GM23338 (cell line): Measurements from ENCODE around the gene UQCRC1. TPM values are rescaled to one million over a fixed set of nuclear protein-coding genes. Genes with fewer than 3 reads are reported as not detected.

Experiments used
- ATAC-seq: fragments of 200-7000 bp; cut with Tn5 transposase; 3 replicates; pipeline ENCODE4 v1.9.1; 2020
- DNase-seq: peaks from one replicate; pipeline ENCODE4 v3.0.0-alpha.2; 2015; ENCODE audit warnings: low spot score
- H2AFZ ChIP-seq: fragments of 200-600 bp; sonication (generic); 2 replicates; pipeline ENCODE4 v1.8.0; 2016; ENCODE audit warnings: antibody characterized with exemption, mild to moderate bottlenecking, moderate library complexity
- H3F3A ChIP-seq: fragments of 200-600 bp; sonication (generic); replicated peaks from 2 replicates; pipeline ENCODE4 v1.8.0; 2017; ENCODE audit warnings: antibody characterized with exemption, mixed run types, low read depth
- H3K27ac ChIP-seq: fragments of 200-600 bp; sonication (generic); 2 replicates; pipeline ENCODE4 v1.6.1; 2016; ENCODE audit warnings: low read depth
- H3K27me3 ChIP-seq: fragments of 200-600 bp; sonication (generic); 2 replicates; pipeline ENCODE4 v1.8.0; 2016; ENCODE audit warnings: mild to moderate bottlenecking, mixed run types, moderate library complexity; ENCODE audit not compliant: insufficient read depth
- H3K36me3 ChIP-seq: fragments of 200-600 bp; sonication (generic); 2 replicates; pipeline ENCODE4 v1.8.0; 2016; ENCODE audit warnings: mild to moderate bottlenecking; ENCODE audit not compliant: insufficient read depth
- H3K4me1 ChIP-seq: fragments of 200-600 bp; sonication (generic); 2 replicates; pipeline ENCODE4 v1.8.0; 2016; ENCODE audit warnings: mild to moderate bottlenecking, moderate library complexity; ENCODE audit not compliant: insufficient read depth
- H3K4me2 ChIP-seq: fragments of 200-600 bp; sonication (generic); 2 replicates; pipeline ENCODE4 v1.7.1; 2017; ENCODE audit warnings: mixed run types
- H3K4me3 ChIP-seq: fragments of 200-600 bp; sonication (generic); 2 replicates; pipeline ENCODE4 v1.6.1; 2016; ENCODE audit warnings: mixed run types
- H3K79me2 ChIP-seq: fragments of 200-600 bp; sonication (generic); replicated peaks from 2 replicates; pipeline ENCODE4 v1.8.0; 2017; ENCODE audit warnings: mild to moderate bottlenecking; ENCODE audit not compliant: insufficient read depth
- H3K9me2 ChIP-seq: fragments of 200-600 bp; sonication (generic); 2 replicates; pipeline ENCODE4 v1.8.0; 2017; ENCODE audit not compliant: insufficient read depth
- H4K20me1 ChIP-seq: fragments of 200-600 bp; sonication (generic); replicated peaks from 2 replicates; pipeline ENCODE4 v1.8.0; 2017; ENCODE audit warnings: mild to moderate bottlenecking; ENCODE audit not compliant: insufficient read depth
- H3K27ac Mint-ChIP-seq: 2 replicates; pipeline ENCODE4 v1.8.0; 2020; ENCODE audit warnings: inconsistent platforms, mild to moderate bottlenecking, moderate library complexity, mixed read lengths
- H3K27me3 Mint-ChIP-seq: 3 replicates; pipeline ENCODE4 v1.8.0; 2022; ENCODE audit warnings: low read depth, mild to moderate bottlenecking, moderate library complexity, mixed read lengths, inconsistent platforms; ENCODE audit not compliant: insufficient read depth, poor library complexity
- H3K36me3 Mint-ChIP-seq: 3 replicates; pipeline ENCODE4 v1.8.0; 2021; ENCODE audit warnings: low read depth, mild to moderate bottlenecking, inconsistent platforms, moderate library complexity, mixed read lengths
- H3K4me1 Mint-ChIP-seq: 3 replicates; pipeline ENCODE4 v1.8.0; 2020; ENCODE audit warnings: mild to moderate bottlenecking, inconsistent platforms, mixed read lengths
- H3K4me3 Mint-ChIP-seq: 3 replicates; pipeline ENCODE4 v1.8.0; 2021; ENCODE audit warnings: moderate library complexity, mild to moderate bottlenecking, inconsistent platforms, mixed read lengths
- H3K9me3 Mint-ChIP-seq: 3 replicates; pipeline ENCODE4 v1.8.0; 2020; ENCODE audit warnings: moderate library complexity, mild to moderate bottlenecking, inconsistent platforms, mixed read lengths
- EZH2phosphoT487 ChIP-seq: fragments of 200-600 bp; sonication (generic); IDR thresholded peaks from one replicate; pipeline ENCODE4 v1.8.1; 2018; ENCODE audit warnings: antibody characterized with exemption; ENCODE audit not compliant: unreplicated experiment
- JUNB ChIP-seq: IDR thresholded peaks from one replicate; pipeline ENCODE4 v1.6.1; 2016; ENCODE audit warnings: antibody characterized with exemption; ENCODE audit not compliant: unreplicated experiment
- NANOG ChIP-seq: IDR thresholded peaks from 2 replicates; pipeline ENCODE4 v1.6.1; 2016; ENCODE audit warnings: antibody characterized with exemption, borderline replicate concordance
- STAT1 ChIP-seq: IDR thresholded peaks from one replicate; pipeline ENCODE4 v1.6.1; 2016; ENCODE audit warnings: antibody characterized with exemption; ENCODE audit not compliant: unreplicated experiment
- polyA plus RNA-seq: library from polyadenylated mRNA; unstranded; fragments of >200 nt; fragmentation: Nextera tagmentation; extraction: Ambion mirVana; gene quantifications from 2 replicates; pipeline ENCODE4 v1.2.1, GENCODE V29; 2016
- total RNA-seq: library from RNA; depleted of rRNA; stranded (reverse); fragments of >200 nt; shearing (Covaris generic); gene quantifications from 2 replicates; pipeline ENCODE4 v1.2.3, GENCODE V29; 2014
- TF ChIP-seq, protein P1 (sequence below): fragments of 250-450 bp; sonication (Bioruptor Pico); IDR thresholded peaks from 2 replicates; pipeline ENCODE4 v1.5.0; 2020; ENCODE audit warnings: mild to moderate bottlenecking, moderate library complexity
- TF ChIP-seq, protein P2 (sequence below): IDR thresholded peaks from one replicate; pipeline ENCODE4 v1.6.1; 2018; ENCODE audit warnings: antibody characterized with exemption; ENCODE audit not compliant: unreplicated experiment

The UQCRC1 gene
- total and polyA plus RNA-seq, 2 experiments from 2014 or later = 232 to 439 TPM

DNA sequence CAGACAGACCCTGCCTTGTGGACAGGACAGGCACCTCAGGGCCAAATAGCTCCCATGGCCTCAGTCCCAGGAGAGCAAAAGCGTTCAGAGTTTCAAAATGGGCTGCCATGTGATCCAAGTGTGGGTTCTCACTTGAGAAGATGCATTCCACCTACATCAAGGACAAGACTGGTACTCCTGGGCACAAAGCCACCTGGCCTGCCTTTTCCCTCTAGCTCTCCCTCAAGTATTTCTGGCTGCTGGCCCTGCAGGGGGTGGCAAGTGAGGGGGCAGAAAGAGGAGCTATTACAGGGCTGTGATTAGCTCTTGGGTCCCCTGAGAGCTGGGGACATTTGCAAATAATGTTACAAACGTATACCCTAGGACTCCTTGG is 7.8 kb downstream of the UQCRC1 start (continued):
- TF ChIP-seq, protein P1, sequence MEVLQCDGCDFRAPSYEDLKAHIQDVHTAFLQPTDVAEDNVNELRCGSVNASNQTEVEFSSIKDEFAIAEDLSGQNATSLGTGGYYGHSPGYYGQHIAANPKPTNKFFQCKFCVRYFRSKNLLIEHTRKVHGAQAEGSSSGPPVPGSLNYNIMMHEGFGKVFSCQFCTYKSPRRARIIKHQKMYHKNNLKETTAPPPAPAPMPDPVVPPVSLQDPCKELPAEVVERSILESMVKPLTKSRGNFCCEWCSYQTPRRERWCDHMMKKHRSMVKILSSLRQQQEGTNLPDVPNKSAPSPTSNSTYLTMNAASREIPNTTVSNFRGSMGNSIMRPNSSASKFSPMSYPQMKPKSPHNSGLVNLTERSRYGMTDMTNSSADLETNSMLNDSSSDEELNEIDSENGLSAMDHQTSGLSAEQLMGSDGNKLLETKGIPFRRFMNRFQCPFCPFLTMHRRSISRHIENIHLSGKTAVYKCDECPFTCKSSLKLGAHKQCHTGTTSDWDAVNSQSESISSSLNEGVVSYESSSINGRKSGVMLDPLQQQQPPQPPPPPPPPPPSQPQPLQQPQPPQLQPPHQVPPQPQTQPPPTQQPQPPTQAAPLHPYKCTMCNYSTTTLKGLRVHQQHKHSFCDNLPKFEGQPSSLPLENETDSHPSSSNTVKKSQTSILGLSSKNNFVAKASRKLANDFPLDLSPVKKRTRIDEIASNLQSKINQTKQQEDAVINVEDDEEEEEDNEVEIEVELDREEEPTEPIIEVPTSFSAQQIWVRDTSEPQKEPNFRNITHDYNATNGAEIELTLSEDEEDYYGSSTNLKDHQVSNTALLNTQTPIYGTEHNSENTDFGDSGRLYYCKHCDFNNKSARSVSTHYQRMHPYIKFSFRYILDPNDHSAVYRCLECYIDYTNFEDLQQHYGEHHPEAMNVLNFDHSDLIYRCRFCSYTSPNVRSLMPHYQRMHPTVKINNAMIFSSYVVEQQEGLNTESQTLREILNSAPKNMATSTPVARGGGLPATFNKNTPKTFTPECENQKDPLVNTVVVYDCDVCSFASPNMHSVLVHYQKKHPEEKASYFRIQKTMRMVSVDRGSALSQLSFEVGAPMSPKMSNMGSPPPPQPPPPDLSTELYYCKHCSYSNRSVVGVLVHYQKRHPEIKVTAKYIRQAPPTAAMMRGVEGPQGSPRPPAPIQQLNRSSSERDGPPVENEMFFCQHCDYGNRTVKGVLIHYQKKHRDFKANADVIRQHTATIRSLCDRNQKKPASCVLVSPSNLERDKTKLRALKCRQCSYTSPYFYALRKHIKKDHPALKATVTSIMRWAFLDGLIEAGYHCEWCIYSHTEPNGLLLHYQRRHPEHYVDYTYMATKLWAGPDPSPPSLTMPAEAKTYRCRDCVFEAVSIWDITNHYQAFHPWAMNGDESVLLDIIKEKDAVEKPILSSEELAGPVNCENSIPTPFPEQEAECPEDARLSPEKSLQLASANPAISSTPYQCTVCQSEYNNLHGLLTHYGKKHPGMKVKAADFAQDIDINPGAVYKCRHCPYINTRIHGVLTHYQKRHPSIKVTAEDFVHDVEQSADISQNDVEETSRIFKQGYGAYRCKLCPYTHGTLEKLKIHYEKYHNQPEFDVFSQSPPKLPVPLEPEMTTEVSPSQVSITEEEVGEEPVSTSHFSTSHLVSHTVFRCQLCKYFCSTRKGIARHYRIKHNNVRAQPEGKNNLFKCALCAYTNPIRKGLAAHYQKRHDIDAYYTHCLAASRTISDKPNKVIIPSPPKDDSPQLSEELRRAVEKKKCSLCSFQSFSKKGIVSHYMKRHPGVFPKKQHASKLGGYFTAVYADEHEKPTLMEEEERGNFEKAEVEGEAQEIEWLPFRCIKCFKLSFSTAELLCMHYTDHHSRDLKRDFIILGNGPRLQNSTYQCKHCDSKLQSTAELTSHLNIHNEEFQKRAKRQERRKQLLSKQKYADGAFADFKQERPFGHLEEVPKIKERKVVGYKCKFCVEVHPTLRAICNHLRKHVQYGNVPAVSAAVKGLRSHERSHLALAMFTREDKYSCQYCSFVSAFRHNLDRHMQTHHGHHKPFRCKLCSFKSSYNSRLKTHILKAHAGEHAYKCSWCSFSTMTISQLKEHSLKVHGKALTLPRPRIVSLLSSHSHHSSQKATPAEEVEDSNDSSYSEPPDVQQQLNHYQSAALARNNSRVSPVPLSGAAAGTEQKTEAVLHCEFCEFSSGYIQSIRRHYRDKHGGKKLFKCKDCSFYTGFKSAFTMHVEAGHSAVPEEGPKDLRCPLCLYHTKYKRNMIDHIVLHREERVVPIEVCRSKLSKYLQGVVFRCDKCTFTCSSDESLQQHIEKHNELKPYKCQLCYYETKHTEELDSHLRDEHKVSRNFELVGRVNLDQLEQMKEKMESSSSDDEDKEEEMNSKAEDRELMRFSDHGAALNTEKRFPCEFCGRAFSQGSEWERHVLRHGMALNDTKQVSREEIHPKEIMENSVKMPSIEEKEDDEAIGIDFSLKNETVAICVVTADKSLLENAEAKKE (CRISPR knock-in tag) = no peak

DNA sequence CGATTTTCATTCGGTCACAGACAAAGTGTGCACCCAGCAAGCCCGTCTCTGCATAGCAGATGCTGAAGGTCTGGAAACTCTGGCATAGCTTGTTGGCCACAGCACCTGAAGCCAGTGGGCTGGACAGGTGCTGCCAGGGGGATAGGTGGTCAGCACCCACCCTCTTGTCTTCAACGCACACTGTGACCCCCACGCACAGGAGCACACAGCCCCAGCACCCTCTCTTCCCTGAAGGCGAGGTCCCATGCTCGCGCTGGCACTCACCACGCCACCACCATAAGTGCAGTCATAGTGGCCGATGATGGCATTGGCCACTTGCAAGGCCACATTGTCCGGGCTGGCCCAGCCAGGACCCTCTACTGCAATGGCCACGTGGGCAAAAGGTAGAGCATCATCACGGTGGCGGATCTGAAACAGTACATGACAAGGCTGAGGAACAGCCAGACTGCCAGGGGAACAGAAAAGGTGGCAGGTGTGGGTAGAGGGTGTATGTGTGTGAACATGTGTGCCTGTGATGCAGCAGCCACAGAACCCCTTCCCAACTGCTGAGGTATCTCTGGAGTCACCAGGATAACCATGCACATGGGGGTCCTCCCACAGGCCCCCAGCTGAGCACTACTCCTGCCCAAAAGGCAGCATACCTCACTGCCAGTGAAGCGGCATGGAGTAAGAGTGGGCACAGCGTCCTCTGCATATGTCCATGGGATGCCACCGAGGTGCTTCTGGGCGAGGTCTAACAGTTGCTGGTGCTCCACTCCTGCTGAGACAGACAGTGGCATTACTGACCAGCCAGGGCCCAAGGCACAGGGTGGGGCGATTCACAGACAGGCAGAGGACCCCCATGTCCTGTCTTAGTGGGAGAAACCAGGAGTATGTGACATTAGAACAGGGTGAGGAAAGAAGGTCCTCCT is 8.5 kb downstream of the UQCRC1 start:
- no peak overlapping the region for H3K4me3 ChIP-seq
- no peak overlapping the region for H3K4me2 ChIP-seq
- 0 out of 2 replicates have a peak, but pooled peaks cover 2% of the 10 kb centered on the region for H3F3A ChIP-seq
- H3K9me2 ChIP-seq = no peaks in the 10 kb centered on the region
- no peak overlapping the region for H3K27ac ChIP-seq
- Mint-ChIP-seq H3K9me3 (no peaks in the 10 kb centered on the region), H3K27ac (no peak overlapping the region), H3K27me3 (peaks cover 15% of the 10 kb centered on the region), H3K36me3 (peaks cover 80% of the 10 kb centered on the region), H3K4me1 (peaks cover 4% of the 10 kb centered on the region), H3K4me3 (no peak overlapping the region)
- DNase-seq (no peak), ATAC-seq (no peak)
- H3K79me2 ChIP-seq = peaks cover 9% of the 10 kb centered on the region; the same call in 1 of the 2 replicates
- H3K27me3 ChIP-seq = no peaks in the 10 kb centered on the region
- no peak overlapping the region for H2AFZ ChIP-seq
- H4K20me1 ChIP-seq = peaks cover 7% of the 10 kb centered on the region
- H3K4me1 ChIP-seq = peaks cover 3% of the 10 kb centered on the region; the same call in 1 of the 2 replicates
- peaks cover 23% of the 10 kb centered on the region for H3K36me3 ChIP-seq
- TF ChIP-seq NANOG (no peak), JUNB (no peak), STAT1 (no peak), EZH2phosphoT487 (no peak)
- TF ChIP-seq, protein P2, sequence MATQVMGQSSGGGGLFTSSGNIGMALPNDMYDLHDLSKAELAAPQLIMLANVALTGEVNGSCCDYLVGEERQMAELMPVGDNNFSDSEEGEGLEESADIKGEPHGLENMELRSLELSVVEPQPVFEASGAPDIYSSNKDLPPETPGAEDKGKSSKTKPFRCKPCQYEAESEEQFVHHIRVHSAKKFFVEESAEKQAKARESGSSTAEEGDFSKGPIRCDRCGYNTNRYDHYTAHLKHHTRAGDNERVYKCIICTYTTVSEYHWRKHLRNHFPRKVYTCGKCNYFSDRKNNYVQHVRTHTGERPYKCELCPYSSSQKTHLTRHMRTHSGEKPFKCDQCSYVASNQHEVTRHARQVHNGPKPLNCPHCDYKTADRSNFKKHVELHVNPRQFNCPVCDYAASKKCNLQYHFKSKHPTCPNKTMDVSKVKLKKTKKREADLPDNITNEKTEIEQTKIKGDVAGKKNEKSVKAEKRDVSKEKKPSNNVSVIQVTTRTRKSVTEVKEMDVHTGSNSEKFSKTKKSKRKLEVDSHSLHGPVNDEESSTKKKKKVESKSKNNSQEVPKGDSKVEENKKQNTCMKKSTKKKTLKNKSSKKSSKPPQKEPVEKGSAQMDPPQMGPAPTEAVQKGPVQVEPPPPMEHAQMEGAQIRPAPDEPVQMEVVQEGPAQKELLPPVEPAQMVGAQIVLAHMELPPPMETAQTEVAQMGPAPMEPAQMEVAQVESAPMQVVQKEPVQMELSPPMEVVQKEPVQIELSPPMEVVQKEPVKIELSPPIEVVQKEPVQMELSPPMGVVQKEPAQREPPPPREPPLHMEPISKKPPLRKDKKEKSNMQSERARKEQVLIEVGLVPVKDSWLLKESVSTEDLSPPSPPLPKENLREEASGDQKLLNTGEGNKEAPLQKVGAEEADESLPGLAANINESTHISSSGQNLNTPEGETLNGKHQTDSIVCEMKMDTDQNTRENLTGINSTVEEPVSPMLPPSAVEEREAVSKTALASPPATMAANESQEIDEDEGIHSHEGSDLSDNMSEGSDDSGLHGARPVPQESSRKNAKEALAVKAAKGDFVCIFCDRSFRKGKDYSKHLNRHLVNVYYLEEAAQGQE = no peak
